COLO829 (cell line): ENCODE measurements around the gene FAM241B.

Experiments used
- DNase-seq: peaks from one replicate; pipeline ENCODE4 v3.0.0; 2012; ENCODE audit warnings: low spot score

The FAM241B gene

DNA sequence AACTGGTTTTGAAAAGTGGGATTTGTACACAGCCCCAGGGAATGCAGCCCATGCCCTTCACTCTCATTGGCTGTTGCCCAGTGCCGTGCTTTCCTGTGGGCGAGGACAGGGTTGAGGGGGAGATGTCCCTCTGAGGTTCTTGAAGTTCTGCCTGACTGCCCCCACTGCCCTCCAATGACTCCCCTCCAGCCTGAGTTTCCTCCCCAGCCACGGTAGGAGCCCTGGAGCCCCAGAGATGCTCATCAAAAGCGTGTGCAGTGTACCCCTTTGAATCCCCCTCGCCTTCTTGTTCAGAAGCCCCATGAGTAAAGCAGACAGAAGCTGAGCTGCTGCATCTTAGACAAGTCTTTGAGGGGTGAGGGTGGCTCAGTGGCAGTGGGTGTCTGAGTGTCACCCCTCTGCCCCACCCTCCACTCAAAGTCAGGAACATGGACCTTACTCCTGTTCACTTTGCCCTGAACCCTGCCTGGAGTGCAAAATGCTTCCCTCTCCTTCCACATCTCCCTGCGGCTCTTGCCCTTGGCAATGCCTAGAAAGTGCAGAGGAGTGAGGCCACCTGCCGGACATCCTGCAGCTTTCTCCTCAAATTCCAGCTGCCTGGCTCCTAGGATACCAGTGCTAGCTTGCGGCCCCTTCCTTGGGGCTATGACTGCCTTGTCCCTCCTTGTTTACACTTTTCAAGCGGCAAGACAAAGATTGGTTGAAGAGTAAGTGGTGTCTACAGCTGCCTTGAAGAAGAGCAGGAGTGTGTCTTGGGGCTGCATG is 19.9 kb downstream of the FAM241B start:
- DNase-seq = no peak

DNA sequence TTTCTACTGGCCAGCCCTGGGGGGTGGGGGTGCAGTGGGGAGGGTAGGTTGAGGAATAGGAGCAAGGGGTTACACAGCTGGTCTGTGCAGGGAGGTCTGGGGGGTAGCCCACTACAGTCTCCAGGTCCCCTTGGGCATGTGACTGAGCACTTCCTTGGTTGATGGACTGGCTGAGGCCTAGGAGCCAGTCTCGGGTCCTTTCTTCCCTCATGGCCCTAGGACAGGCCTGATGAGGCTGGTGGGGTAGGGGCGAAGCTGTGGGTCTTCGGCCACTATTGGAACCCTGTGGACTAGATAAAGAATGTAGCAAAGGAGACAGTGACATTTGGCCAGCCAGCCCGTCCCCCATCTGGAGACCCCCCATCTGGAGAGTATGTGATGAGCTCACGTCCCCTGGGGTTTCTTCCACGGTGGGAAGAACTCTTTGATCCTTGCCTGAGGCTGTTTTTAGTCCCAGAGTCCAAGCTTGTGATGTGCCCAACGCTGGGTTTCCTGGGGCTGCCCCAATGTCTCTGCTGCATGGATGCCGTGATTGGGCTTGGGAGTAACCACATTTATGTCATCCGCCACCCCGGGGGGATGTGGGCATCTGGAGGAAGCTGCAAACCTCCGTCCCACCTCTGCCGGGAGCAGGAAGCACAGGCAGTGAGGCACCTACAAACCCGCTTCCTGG is 20.7 kb downstream of the FAM241B start:
- no peak for DNase-seq

DNA sequence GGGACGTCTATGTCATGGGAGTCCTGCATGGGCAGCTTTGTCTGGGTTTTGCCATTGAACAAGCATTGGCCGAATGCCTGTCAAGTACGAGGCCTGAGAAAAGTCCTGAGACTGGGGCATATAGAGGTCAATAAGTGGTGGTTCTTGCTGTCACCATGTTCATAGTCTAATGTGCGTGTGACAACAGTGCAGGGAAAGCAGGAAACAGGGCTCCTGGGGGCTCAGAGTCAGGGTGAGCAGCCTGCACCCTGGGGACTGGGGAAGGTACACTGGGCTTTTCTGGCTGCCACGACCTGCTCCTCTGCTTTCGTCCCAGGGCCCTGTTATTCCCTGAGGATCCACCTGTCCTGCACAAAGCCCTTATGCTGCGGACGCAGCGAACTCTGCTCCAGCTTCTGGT is 21.3 kb downstream of the FAM241B start:
- DNase-seq = no peak

DNA sequence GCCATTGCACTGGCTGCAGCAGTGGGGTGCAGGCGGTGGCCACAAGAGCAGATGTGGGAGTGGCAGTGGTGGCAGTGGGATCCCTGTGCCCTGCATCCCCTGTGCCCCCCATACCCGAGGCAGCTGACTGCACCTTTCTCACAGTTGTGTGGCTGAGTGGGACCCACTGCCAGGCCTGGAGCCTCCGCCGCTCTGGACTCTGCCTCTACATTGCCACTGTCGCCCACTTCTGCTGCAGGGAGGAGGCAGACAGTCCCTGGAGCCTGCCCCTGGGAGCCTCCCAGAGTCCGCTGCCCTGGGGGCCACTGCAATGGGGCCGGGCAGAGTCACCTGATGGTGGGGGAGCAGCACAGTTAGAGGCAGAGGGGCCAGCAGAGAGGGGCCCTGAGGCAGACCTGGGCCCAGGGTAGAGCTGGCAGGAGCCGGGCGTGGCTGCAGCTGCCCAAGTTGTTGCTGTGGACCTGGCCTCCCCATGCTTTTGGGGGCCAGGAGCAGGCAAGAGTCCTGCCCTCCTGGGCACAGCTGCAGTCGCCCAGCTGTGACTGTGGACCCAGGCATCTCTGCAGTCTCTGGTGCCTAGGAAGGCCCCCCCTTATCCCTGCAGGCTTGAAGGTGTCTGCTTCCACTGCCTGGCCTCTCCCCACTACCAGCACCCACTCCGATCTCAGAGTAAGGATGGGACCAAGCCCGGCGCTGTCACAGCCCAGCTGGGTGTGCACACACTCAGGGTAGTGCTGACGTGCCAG is 22.2 kb downstream of the FAM241B start:
- DNase-seq = no peak

DNA sequence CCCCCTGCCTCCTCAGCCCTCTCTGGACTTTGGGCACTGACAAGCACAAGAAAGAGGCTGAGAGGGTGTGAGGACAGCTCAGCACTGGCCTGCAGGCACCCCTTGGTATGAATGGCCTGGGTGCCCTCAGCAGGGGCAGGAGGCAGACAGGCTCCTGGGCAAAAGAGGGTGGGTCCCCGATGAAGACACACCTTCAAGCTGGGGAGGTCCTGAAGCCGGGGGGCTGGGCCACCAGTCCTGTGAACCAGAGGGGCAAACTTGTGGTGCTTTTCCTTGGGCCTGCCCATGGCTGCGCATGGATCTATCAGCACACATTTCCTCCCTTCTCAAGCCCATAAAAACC is 22.8 kb downstream of the FAM241B start:
- no peak for DNase-seq

DNA sequence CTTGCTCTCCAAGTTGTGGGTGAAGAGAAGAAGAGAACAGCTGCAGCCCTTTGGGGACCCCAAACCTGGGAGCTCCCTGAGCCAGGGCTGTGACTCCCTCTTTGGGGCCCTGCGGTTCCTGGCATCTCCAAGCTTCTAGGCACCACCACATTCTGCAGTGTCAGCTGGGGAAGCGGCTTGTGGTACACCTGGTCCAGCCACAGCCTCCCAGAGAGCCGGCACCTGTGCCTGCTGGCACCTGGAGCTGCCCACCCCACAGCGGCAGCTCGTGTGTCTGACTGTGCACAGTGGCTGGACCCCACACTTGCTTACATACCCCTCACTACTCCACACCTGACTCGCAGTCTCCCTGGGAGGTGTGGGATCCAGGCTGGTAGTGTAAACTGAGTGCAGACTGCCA is 23.5 kb downstream of the FAM241B start:
- no peak for DNase-seq

DNA sequence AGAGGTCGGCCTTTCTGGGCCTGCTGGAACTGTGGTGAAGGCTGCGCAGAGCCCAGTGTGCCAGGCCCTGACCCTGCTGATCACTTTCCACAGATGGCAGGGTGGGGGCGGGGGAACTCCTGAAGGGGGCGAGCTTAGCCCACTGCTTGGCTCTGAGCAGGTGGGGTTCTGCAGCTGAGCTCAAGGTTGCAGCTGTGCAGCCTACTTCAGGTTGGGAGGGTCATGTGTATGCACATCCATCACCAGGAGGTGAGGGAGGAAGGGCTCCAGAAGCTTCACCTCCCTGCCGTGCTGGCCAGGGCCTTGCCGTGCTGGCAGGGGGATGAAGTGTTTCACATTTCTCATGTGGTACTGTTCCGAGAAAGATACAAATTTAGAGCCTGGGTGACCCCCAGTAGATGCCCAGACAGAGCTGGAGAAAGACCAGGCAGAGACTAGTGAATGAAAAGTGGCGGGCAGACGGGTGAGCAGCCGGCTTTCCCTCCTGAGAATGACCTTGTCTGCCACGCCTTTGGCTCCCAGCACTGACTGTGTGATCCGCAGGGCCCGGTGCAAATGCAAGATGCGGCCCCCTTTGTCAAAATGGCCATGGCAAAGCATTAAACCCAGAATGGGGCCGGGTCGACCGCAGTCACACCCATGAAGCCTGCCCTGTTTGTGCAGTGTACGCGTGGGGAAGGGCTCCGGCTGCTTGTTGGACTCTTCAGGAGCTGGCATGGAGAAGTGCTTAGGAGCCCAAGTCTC is 25.2 kb downstream of the FAM241B start:
- DNase-seq = no peak

DNA sequence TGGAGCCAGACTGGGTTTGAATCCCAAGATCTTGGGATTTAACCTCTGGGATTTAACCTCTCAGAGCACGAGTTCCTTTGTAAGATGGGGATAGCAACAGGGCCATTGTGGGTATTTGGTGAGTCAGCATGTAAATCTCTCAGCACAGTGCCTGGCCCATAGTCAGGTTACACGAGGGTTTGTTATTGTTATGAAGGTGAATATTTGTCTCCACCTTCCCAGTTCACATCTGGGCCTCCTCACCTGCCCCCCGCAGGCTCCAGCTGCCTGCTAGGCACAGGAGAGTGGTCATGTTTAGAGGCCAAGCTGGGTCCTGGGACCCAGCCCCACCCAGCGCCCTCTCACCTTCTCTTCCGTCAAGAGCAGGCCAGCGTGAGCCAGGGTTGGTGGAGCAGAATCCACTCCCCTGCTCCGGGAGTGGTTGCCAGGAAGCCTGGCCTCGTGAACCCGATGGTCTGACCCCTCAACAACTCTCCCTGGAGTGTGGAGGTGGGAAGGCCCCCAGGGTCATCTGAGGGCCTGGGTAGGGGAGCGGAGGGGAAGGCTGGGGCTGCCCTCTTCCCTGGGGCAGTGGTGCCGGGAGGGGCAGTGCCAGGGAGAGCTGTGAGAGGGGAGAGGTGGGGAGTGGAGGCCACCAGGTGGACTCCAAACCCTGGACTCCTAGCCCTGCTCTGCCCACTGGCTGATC is 26.0 kb downstream of the FAM241B start:
- DNase-seq = no peak

DNA sequence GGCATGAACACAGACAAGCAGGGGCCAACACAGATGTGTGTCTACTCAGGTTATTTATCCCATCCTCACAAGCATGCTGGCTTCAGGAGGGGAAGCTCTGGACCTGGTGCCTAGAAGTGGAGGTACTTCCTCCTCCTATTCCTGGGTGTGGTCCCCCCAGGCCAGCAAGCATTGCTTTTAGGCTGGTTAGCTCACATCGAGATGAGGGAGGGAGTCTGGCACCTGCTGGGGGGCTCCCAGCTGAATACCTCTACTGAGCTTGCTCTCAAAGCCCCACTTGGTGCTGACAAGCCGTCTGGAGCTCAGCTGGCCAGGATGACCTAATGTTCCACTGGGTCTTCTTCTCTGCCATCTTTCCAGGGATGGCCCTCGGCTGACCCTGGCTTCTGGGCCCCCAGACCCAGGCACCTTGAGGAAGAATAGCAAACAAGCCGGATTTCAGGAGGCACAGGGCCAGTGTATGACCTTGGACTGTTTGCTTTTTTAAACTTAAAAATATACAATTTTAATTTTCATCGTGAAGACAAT is 26.8 kb downstream of the FAM241B start:
- no peak for DNase-seq

DNA sequence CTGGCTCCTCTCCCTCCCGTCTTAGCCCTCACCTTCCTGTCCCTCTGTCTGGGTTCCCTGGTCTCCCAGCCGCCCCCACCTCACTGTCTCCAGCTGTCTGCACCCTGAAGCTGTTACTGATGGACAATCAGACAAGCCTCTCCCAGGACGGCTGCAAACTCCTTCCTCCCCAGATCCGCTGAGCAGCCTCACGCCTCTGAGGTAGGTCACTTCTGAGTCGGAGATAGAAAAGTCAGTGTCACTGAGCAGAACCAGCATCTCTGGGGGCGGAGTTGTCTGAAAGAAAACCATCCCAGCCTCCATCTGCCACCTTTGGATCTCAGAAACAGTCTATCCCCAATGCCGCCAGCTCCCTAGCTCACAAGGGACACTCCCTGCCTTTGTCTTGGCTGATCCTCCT is 27.4 kb downstream of the FAM241B start:
- no peak for DNase-seq

DNA sequence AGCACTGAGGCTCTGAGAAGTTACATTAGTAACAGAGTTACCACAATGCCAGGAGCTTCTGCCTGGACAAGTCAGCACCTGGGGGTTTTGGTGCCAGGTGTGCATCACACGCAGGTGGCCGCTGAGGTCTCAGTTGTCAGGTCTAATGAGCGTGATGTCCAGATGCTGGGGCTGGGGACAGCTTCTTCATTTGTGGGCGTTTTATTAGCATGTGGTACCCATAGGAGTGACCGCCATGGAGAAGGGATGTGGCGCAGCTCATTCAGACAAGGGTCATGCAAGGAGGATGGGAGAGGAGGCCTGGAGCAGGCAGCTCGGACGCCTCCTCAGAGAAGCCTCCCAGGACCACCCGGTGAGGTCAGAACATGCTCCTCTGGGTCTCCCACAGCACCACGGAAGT is 27.8 kb downstream of the FAM241B start:
- DNase-seq = no peak

DNA sequence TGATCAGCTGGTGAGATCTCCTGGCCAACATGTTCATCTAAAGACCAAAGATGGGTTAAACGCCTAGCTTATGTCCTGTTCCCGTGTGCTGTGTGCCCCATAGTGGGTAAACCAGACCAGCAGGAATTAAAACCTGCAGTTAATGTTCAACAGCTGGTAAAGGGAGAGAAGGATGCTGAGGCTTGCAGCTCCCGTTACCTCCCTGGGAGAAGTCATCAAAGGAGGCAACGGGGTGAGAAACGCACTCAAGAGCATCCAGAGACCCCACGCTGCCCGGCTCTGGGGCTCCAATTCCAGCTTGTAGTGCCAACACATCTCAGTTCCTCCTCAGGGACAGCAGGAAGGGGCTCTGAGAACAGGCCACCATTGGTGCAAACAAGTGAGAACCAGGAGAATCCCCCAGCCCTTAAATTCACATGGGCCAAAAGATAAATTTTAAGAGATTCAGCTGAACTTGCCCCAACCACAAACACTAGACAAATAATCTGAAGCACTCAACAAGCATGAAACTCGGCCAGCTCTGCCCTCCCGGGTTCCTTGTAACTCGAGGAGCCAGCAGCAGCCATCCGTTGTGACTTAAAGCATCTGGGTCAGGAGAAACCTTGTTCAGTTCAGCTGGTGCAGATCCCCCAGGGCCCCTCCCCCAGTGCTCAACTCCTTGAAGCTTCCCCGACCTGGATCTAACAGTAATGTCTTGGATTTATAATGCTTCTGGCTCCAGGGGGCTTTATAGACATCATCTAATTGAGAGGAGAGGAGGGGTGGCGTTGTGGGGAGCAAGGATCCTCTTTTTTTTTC is 29.4 kb downstream of the FAM241B start:
- DNase-seq = no peak

DNA sequence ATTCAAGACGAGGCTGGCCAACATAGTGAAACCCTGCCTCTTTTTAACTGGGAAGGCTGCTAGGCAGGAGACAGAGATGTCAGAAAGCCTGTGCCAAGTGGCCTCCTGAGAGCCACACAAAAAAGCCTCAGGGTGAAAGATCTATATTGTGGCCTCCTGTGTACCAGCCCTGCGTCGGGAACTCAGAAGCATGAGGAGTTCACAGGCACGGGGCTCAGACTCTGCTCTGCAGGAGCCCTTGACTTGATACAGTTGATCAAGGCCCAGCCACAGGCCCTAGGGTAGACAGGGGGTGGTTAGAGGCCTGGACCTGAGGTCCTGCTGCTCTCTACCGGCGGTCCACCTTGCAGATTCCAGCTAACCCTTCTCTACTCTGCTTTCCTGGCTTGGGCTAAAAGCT is 30.2 kb downstream of the FAM241B start:
- no peak for DNase-seq

DNA sequence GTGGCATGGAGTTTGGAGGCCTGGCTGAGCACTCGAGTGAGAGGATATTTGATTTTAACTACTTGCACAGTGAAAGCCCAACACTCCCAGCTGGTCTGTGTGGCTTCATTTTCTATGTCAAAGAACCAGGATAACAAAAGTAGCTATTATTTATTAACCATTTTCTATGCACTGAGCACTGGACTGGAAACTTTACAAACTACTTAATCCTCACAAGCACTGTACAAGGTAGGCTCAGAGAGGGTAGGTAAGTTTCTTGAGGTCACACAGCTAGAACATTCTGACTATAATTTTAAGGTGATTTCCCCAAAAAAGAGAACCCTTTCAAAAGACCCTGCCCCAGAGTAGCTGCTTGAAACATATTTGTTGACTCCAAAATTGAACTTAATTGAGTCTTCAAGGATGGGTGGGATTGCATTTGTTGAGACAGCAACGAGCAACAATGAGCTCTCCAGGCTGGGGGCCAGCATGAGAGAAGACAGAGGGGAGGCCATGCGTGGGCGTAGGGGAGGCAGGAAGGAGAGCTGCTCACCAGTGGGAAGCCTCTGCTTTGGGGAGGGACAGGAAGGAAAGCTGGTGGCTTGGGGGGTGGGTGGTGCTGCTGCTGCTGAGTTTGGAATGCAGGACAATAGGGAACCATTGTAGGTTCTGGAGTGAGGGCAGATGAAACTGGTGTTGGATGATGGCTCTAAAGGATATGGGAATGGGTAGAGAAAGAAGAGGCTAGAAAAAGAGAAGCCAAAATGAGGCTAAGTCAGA is 31.5 kb downstream of the FAM241B start:
- DNase-seq = no peak

DNA sequence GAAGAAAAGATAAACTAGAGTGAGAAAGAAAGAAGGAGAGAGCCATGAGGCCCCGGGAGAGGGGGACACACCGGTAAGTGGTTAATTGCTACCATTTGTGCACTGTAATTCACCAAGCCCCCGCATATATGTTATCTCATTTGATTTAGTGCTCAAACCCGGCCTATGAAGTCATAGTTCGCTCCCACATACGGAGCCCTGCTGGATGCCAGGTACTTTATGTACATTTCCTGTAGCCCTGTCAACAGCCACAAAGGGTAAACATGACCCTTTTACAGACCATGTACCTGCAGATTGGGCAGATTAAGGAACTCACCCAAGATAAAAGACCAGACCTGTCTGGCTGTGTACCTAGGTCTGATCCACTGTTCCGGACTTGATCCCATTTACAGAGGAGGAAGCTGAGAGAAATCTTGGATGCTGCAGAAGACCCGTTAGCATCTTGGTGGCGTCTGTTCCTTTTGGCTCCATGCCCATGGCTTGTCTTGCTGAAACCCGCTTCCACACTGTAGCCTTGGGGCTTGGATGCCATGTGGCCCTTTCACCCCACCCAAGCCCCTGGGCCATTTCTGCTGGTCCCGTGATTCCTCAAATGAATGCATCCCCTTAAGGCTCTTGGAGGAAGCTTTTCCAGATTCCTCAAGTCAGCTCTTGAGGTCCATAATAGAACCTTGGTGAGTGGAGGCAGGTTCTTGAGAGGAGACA is 32.3 kb downstream of the FAM241B start:
- DNase-seq = no peak

DNA sequence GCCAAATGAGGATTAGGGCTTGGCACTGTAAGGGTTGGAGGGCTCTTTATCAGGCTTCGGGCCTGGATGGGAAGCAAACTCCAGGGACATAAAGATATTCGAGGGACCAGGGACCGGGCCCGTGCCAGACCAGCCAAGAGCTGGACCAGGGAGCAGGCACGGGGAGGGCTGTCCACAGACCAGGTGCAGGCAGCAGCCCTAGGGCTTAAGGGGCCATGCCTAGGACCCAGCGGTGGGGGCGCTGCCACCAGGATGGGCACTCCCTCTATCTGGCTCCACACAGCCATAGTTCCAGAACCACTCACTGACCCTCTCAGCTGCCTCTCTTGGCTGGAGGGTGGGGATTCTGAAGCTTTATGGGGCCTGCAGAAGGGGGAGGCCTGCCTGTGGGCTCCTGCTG is 32.9 kb downstream of the FAM241B start:
- DNase-seq = no peak

DNA sequence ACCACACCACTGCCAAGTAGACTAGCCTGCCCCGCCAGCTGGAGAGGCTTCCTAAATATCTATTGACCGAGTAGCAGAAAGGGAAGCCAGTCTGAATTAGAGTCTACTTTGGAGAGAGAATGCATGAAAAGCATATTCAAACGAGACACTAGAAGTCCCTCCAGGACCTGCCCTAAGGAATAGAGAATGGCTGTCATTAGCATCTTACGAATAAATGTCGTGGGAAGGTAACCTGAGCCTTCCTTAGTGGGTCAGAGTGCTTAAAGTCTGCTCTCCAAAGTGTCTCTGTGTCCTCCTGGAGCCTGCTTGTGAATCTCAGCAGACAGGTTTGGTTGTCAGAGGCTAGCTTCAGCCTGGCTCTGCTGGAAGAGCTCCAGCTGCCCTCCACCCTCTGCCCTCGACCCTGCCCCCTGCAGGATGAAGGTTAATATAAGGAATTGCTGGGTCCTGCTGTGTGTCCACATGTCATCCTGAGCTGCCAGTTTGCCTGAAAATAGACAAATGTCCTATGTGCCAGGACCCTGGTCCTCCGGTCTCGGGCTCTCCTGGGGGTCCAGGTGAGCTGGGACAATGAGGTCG is 33.4 kb downstream of the FAM241B start:
- DNase-seq = no peak

DNA sequence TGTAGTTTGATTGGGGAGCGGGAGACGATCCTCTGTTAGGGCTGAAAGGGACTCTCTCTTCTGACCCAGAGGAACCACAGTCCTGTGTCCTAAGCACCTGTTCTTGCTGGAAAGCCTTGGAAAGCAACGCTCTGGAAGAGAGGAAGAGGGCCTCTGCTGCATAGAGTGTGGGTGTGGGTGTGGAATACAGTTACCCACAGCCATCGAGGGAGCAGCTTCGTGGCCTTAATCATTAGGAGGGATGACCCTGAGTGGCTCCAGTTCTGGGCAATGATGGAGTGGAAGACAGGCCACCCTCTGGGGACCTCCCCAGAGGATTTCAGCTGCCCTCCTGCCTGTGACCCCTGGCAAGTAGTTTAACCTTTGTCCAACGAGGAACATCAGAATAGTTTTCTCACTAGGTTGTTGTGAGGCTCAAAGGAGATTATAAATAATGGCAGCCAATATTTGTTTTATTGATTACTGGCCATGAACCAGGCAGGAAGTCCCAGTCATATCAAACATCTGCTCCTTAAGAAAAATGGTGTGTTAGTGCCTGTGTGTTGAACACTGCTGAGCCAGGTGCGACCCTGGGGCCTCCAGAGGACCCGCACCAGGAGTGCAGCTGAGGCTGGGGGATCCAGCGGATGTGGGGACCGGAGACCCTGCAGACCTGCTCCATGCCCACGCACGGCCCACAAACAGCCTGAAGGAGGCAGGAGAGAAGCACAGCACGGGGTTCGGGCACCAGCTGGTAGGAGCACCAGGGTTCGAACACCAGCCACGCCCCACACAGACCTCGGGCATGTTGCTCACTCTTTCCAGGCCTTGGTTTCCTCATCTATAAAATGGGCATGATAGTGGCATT is 35.6 kb downstream of the FAM241B start:
- no peak for DNase-seq
